DOHH2 (cell line): Measurements from ENCODE around the gene NFKBIL1.

ENCODE experiments used
- H3F3A ChIP-seq: fragments of 200-600 bp; sonication (generic), shearing (Covaris generic); 2 replicates; pipeline ENCODE4 v1.6.0; 2016; ENCODE audit warnings: antibody characterized with exemption, mild to moderate bottlenecking; ENCODE audit not compliant: control insufficient read depth, insufficient read depth
- H3K27ac ChIP-seq: fragments of 200-600 bp; sonication (generic); 2 replicates; pipeline ENCODE4 v1.5.1; 2014; ENCODE audit warnings: low read depth, mild to moderate bottlenecking, low read length, moderate library complexity
- H3K27me3 ChIP-seq: fragments of 200-600 bp; sonication (generic); 2 replicates; pipeline ENCODE4 v1.6.1; 2014; ENCODE audit warnings: mild to moderate bottlenecking, low read length, mixed read lengths; ENCODE audit not compliant: control insufficient read depth
- H3K36me3 ChIP-seq: fragments of 200-600 bp; sonication (generic); 2 replicates; pipeline ENCODE4 v1.6.1; 2014; ENCODE audit warnings: mild to moderate bottlenecking, low read length, moderate library complexity, mixed read lengths; ENCODE audit not compliant: control insufficient read depth
- H3K4me1 ChIP-seq: fragments of 200-600 bp; sonication (generic); 2 replicates; pipeline ENCODE4 v1.6.1; 2014; ENCODE audit warnings: mild to moderate bottlenecking, low read length, mixed read lengths; ENCODE audit not compliant: control insufficient read depth
- H3K4me2 ChIP-seq: fragments of 200-600 bp; sonication (generic); 2 replicates; pipeline ENCODE4 v1.6.0; 2014; ENCODE audit warnings: mild to moderate bottlenecking, low read length, moderate library complexity
- H3K4me3 ChIP-seq: fragments of 200-600 bp; sonication (generic); 2 replicates; pipeline ENCODE4 v1.5.1; 2014; ENCODE audit warnings: mild to moderate bottlenecking, low read length, mixed read lengths
- H3K79me2 ChIP-seq: fragments of 200-600 bp; sonication (generic); 2 replicates; pipeline ENCODE4 v1.6.1; 2014; ENCODE audit warnings: mild to moderate bottlenecking, low read length, mixed read lengths; ENCODE audit not compliant: control insufficient read depth
- H3K9me2 ChIP-seq: fragments of 200-600 bp; sonication (generic); replicated peaks from 2 replicates; pipeline ENCODE4 v1.6.1; 2014; ENCODE audit warnings: mild to moderate bottlenecking, low read length, mixed read lengths; ENCODE audit not compliant: control insufficient read depth
- H3K9me3 ChIP-seq: fragments of 200-600 bp; sonication (generic); 2 replicates; pipeline ENCODE4 v1.6.1; 2014; ENCODE audit warnings: antibody characterized with exemption, low read length, mixed read lengths; ENCODE audit not compliant: control insufficient read depth, insufficient read depth
- H4K20me1 ChIP-seq: fragments of 200-600 bp; sonication (generic); 2 replicates; pipeline ENCODE4 v1.6.0; 2014; ENCODE audit warnings: low read depth, mild to moderate bottlenecking, antibody characterized with exemption, low read length, moderate library complexity; ENCODE audit not compliant: control insufficient read depth, insufficient read depth
- CTCF ChIP-seq: fragments of 200-600 bp; sonication (generic); IDR thresholded peaks from one replicate; pipeline ENCODE4 v1.5.1; 2014; ENCODE audit warnings: antibody characterized with exemption, mild to moderate bottlenecking, low read depth, low read length; ENCODE audit not compliant: poor library complexity, severe bottlenecking
- EZH2phosphoT487 ChIP-seq: fragments of 200-600 bp; sonication (generic); IDR thresholded peaks from 2 replicates; pipeline ENCODE4 v1.6.1; 2017; ENCODE audit warnings: borderline replicate concordance, mild to moderate bottlenecking, antibody characterized with exemption, low read length, moderate library complexity, mixed read lengths

NFKBIL1 gene

GRCh38 chr6:31575335-31575901 lies 28.0 kb downstream of the NFKBIL1 start, which contains the start of gene TNF:
TSS of gene TNF (plus strand) at chr6:31575565. CDS start at chr6:31575742, 177 bp downstream.
- no peak within 1 kb of the TSS for H3K27ac ChIP-seq

GRCh38 chr6:31575952-31576685 lies 28.7 kb downstream of the NFKBIL1 start:
- Histone ChIP-seq H3K9me2 (no peaks in the 10 kb centered on the region), H3F3A (peaks cover 3% of the 10 kb centered on the region; the same call in 1 of the 2 replicates), H3K27ac (no peak overlapping the region), H4K20me1 (no peaks in the 10 kb centered on the region), H3K27me3 (peaks cover 85% of the 10 kb centered on the region), H3K9me3 (no peaks in the 10 kb centered on the region), H3K36me3 (no peaks in the 10 kb centered on the region), H3K79me2 (no peaks in the 10 kb centered on the region), H3K4me3 (peak overlapping the region; percentile 35), H3K4me1 (peaks cover 61% of the 10 kb centered on the region), H3K4me2 (peak overlapping the region; percentile 21)
- TF ChIP-seq EZH2phosphoT487 (no peak), CTCF (no peak)

More at GRCh38 chr6:31575335-31575901, 28.0 kb downstream of the NFKBIL1 start, which contains the start of gene TNF:
- Histone ChIP-seq H3K79me2 (no peaks in the 10 kb centered on the region), H3K4me2 (peak within 1 kb of the TSS; percentile 21), H3K9me2 (no peaks in the 10 kb centered on the region), H3K4me1 (peaks cover 60% of the 10 kb centered on the region), H3F3A (peaks cover 7% of the 10 kb centered on the region), H3K9me3 (no peaks in the 10 kb centered on the region), H4K20me1 (no peaks in the 10 kb centered on the region), H3K36me3 (no peaks in the 10 kb centered on the region), H3K27me3 (peaks cover 82% of the 10 kb centered on the region), H3K4me3 (peak within 1 kb of the TSS; percentile 35)
- TF ChIP-seq EZH2phosphoT487 (no peak), CTCF (no peak)

GRCh38 chr6:31576897-31577578 lies 29.6 kb downstream of the NFKBIL1 start:
- no peak overlapping the region for H3K27ac ChIP-seq
- no peaks in the 10 kb centered on the region for H4K20me1 ChIP-seq
- H3K27me3 ChIP-seq: peaks cover 85% of the 10 kb centered on the region
- no peaks in the 10 kb centered on the region for H3K79me2 ChIP-seq
- H3K9me3 ChIP-seq: no peaks in the 10 kb centered on the region
- peak overlapping the region; percentile 34 for H3K4me3 ChIP-seq
- H3K4me2 ChIP-seq: peak overlapping the region; percentile 21
- H3F3A ChIP-seq: peaks cover 3% of the 10 kb centered on the region; the same call in 1 of the 2 replicates
- peaks cover 61% of the 10 kb centered on the region for H3K4me1 ChIP-seq
- no peaks in the 10 kb centered on the region for H3K36me3 ChIP-seq
- no peaks in the 10 kb centered on the region for H3K9me2 ChIP-seq
- TF ChIP-seq CTCF (no peak), EZH2phosphoT487 (no peak)
